PC-9 (cell line): Measurements from ENCODE around the gene SLCO2A1.

Experiments
- CTCF ChIP-seq: fragments of 200-600 bp; sonication (generic); conservative IDR thresholded peaks from 2 replicates; pipeline ENCODE4 v1.6.1; 2017; ENCODE audit warnings: mixed run types, antibody characterized with exemption, mild to moderate bottlenecking, moderate library complexity
- EZH2 ChIP-seq: fragments of 200-600 bp; sonication (generic); IDR thresholded peaks from 2 replicates; pipeline ENCODE4 v1.8.0; 2017; ENCODE audit warnings: antibody characterized with exemption, low read depth

- TF ChIP-seq CTCF = no peak
- no peak for TF ChIP-seq EZH2
Observed at GRCh38 chr3:133932009-133932408, 97.7 kb downstream of the SLCO2A1 start.
